Neuronal stem cell (in vitro differentiated cells): Measurements from ENCODE around the gene PTH1R.

ENCODE experiments used
- DNase-seq: peaks from one replicate; pipeline ENCODE4 v3.0.0-alpha.2; 2013; ENCODE audit warnings: low spot score
- H2AFZ ChIP-seq: one replicate; pipeline ENCODE4 v1.6.1; 2013; ENCODE audit warnings: mild to moderate bottlenecking, low read length, inconsistent platforms
- H2AK5ac ChIP-seq: 2 replicates; pipeline ENCODE4 v1.6.1; 2013; ENCODE audit warnings: low read depth, mild to moderate bottlenecking, inconsistent platforms, low read length, moderate library complexity, mixed read lengths
- H2BK120ac ChIP-seq: 2 replicates; pipeline ENCODE4 v1.6.1; 2013; ENCODE audit warnings: low read depth, mild to moderate bottlenecking, inconsistent platforms, low read length, moderate library complexity, mixed read lengths
- H2BK12ac ChIP-seq: one replicate; pipeline ENCODE4 v1.6.1; 2013; ENCODE audit warnings: low read length, inconsistent platforms
- H2BK15ac ChIP-seq: 2 replicates; pipeline ENCODE4 v1.6.1; 2013; ENCODE audit warnings: mild to moderate bottlenecking, low read length, inconsistent platforms, mixed read lengths
- H2BK5ac ChIP-seq: one replicate; pipeline ENCODE4 v1.6.1; 2013; ENCODE audit warnings: inconsistent platforms, mild to moderate bottlenecking, low read length, moderate library complexity
- H3K14ac ChIP-seq: one replicate; pipeline ENCODE4 v1.6.1; 2013; ENCODE audit warnings: low read length, inconsistent platforms
- H3K18ac ChIP-seq: 2 replicates; pipeline ENCODE4 v1.6.1; 2013; ENCODE audit warnings: low read length, inconsistent platforms
- H3K23ac ChIP-seq: 2 replicates; pipeline ENCODE4 v1.6.1; 2013; ENCODE audit warnings: low read depth, mild to moderate bottlenecking, mixed read lengths, low read length, inconsistent platforms; ENCODE audit not compliant: poor library complexity
- H3K27ac ChIP-seq: replicated peaks from 3 replicates; pipeline ENCODE4 v1.5.1; 2013; ENCODE audit warnings: low read length, inconsistent platforms
- H3K27me3 ChIP-seq, 3 experiments: 2 replicates each; pipeline ENCODE4 v1.6.1; 2013; ENCODE audit warnings: low read length in 3 of 3, mild to moderate bottlenecking in 2 of 3, inconsistent platforms in 1 of 3, low read depth in 1 of 3, mixed read lengths in 1 of 3, moderate library complexity in 1 of 3; ENCODE audit not compliant: control insufficient read depth in 3 of 3, insufficient read depth in 3 of 3
- H3K36me3 ChIP-seq, 2 donors: replicated peaks in 1 of 2; 2 replicates each; pipeline ENCODE4 v1.6.1; 2013; ENCODE audit warnings: low read length in 2 of 2; ENCODE audit not compliant: control insufficient read depth in 2 of 2, insufficient read depth in 2 of 2
- H3K4ac ChIP-seq: 2 replicates; pipeline ENCODE4 v1.6.1; 2013; ENCODE audit warnings: inconsistent platforms, mild to moderate bottlenecking, low read length, moderate library complexity
- H3K4me1 ChIP-seq, 2 donors: 1 replicate in 1 of 2; 2 replicates in 1 of 2; pipeline ENCODE4 v1.6.1; 2013; ENCODE audit warnings: low read length in 2 of 2, low read depth in 1 of 2; ENCODE audit not compliant: control insufficient read depth in 2 of 2, insufficient read depth in 1 of 2
- H3K4me2 ChIP-seq: one replicate; pipeline ENCODE4 v1.6.1; 2013; ENCODE audit warnings: mild to moderate bottlenecking, low read length, inconsistent platforms; ENCODE audit not compliant: insufficient read depth, poor library complexity, severe bottlenecking
- H3K4me3 ChIP-seq, 2 donors: 2 replicates each; pipeline ENCODE4 v1.5.1; 2013; ENCODE audit warnings: low read length in 2 of 2, mild to moderate bottlenecking in 2 of 2, inconsistent platforms in 1 of 2, moderate library complexity in 1 of 2
- H3K79me1 ChIP-seq: one replicate; pipeline ENCODE4 v1.6.1; 2013; ENCODE audit warnings: low read depth, mild to moderate bottlenecking, inconsistent platforms, low read length, moderate library complexity
- H3K9ac ChIP-seq: one replicate; pipeline ENCODE4 v1.6.1; 2013; ENCODE audit warnings: mild to moderate bottlenecking, low read depth, low read length, inconsistent platforms; ENCODE audit not compliant: poor library complexity
- H3K9me3 ChIP-seq, 2 donors: replicated peaks in 1 of 2; 2 replicates each; pipeline versions ENCODE3 to v1.6.1; 2013; ENCODE audit warnings: low read length in 2 of 2, mild to moderate bottlenecking in 2 of 2, inconsistent platforms in 1 of 2, low read depth in 1 of 2, mixed read lengths in 1 of 2, moderate library complexity in 1 of 2; ENCODE audit not compliant: control insufficient read depth in 2 of 2, insufficient read depth in 1 of 2
- H4K8ac ChIP-seq: one replicate; pipeline ENCODE4 v1.6.1; 2013; ENCODE audit warnings: low read depth, mild to moderate bottlenecking, inconsistent platforms, low read length, moderate library complexity
- H4K91ac ChIP-seq: one replicate; pipeline ENCODE4 v1.6.1; 2013; ENCODE audit warnings: low read length, low read depth, mild to moderate bottlenecking, inconsistent platforms; ENCODE audit not compliant: poor library complexity
- WGBS, 2 donors: extraction: QIAGEN DNeasy Blood & Tissue Kit; methylation state at CpG; one replicate each; pipeline ENCODE4 v1.1.7; 2013; ENCODE audit warnings: missing lambda C conversion rate in 2 of 2, mixed read lengths in 1 of 2; ENCODE audit not compliant: insufficient read length in 2 of 2, insufficient replicate concordance in 1 of 2; ENCODE audit errors: extremely low coverage in 2 of 2; 5-methylcytosine and 5-hydroxymethylcytosine counted together

The PTH1R gene

GRCh38 chr3:46857485-46858341, 19.8 kb upstream of the PTH1R start:
- H2AFZ ChIP-seq, result no peak overlapping the region
- no peak for DNase-seq
- H4K8ac ChIP-seq, result no peak overlapping the region
- no peak overlapping the region for H3K27ac ChIP-seq
- no peak overlapping the region for H3K23ac ChIP-seq
- H2BK15ac ChIP-seq, result no peak overlapping the region
- no peaks in the 10 kb centered on the region for H3K9me3 ChIP-seq
- H3K79me1 ChIP-seq, result no peaks in the 10 kb centered on the region
- H3K4me1 ChIP-seq, result no peaks in the 10 kb centered on the region
- H2BK5ac ChIP-seq, result no peak overlapping the region
- no peak overlapping the region for H3K4ac ChIP-seq
- H3K4me3 ChIP-seq, result no peak overlapping the region
- peak overlapping the region; percentile 79 for H2AK5ac ChIP-seq
- peaks cover 0 to 25% (median 0%) of the 10 kb centered on the region in 3 experiments for H3K27me3 ChIP-seq
- H2BK12ac ChIP-seq, result peak overlapping the region; percentile 51
- peak overlapping the region; percentile 55 for H3K18ac ChIP-seq
- H4K91ac ChIP-seq, result no peak overlapping the region
- 100% methylated on average over 1 of the region's 10 CpGs; no CpG with 5 or more reads in 1 of the 2 donors for WGBS, 2 donors
- no peak overlapping the region for H3K4me2 ChIP-seq
- no peak overlapping the region for H3K9ac ChIP-seq
- no peaks in the 10 kb centered on the region for H3K36me3 ChIP-seq
- no peak overlapping the region for H2BK120ac ChIP-seq
- H3K14ac ChIP-seq, result no peak overlapping the region

DNA sequence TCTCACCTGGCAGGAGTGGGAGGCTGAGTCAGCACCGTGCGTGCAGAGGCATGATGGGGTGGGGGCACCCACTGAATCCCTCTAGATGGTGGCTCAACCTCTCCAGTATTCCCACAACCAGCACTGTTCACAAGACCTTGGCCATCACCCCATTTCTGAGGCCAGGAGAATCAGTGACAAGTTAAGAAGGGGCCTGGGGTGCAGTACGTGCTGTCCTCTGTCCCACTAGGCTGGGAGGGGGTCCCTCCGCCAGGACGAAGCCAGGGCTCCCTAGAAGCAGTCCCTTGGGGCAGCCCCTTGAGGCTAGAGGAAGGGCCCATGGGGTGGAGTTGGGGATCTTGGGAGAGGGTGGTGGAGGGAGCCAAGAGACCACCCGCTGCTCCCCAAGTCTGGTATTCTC, 19.1 kb upstream of the PTH1R start:
- no peak overlapping the region for H3K4ac ChIP-seq
- H3K9ac ChIP-seq, result no peak overlapping the region
- H2AK5ac ChIP-seq, result peak overlapping the region; percentile 1
- H2BK12ac ChIP-seq, result no peak overlapping the region
- peaks cover 0 to 5% of the 10 kb centered on the region in 2 donors for H3K4me1 ChIP-seq
- H2BK15ac ChIP-seq, result no peak overlapping the region
- no peaks in the 10 kb centered on the region for H3K79me1 ChIP-seq
- peaks cover 0 to 25% (median 0%) of the 10 kb centered on the region in 3 experiments for H3K27me3 ChIP-seq
- WGBS, 2 donors, result no CpG with 5 or more reads among the region's 6 CpGs
- no peak overlapping the region for H3K14ac ChIP-seq
- no peak overlapping the region for H3K27ac ChIP-seq
- no peak overlapping the region for H2BK5ac ChIP-seq
- no peak overlapping the region for H3K23ac ChIP-seq
- H3K18ac ChIP-seq, result no peak overlapping the region
- H2BK120ac ChIP-seq, result no peak overlapping the region
- no peak overlapping the region for H3K4me3 ChIP-seq
- H3K4me2 ChIP-seq, result no peak overlapping the region
- no peak overlapping the region for H2AFZ ChIP-seq
- H3K9me3 ChIP-seq, result no peaks in the 10 kb centered on the region
- no peak for DNase-seq
- H4K8ac ChIP-seq, result no peak overlapping the region
- H4K91ac ChIP-seq, result no peak overlapping the region
- H3K36me3 ChIP-seq, result no peaks in the 10 kb centered on the region

DNA sequence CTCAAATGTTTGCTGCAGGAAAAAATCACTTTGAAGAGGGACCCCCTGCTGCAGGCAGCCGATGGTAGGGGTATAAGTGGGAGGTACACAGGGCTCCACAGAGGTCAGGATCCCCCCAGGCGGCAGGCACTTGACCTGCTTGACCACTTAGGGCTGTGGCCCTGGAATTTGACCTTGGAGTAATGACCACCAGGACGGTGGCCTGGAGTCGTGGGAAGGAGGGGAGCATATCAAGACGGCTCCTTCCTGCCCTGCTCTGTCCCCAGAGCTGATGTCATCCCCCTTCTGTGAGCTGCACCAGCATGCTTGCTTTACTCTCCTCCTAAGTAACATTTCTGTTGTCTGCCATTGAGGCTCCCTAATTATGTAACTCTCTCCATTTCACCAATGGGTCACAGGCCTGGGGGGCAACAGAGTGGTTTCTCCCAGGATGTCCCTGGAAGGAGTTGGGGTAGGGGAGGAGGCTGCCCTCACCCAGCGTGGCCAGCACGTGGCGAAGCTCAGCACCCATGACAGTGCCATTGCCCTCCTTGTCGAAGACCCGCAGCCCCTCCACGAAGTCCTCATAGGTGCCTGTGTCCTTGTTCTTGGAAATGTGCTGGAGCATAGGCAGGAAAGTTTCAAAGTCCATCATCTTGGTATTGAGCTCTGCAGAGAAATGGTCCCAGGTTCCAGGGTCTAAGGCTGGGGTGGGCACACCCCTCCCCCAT, 18.4 kb upstream of the PTH1R start:
- H3K4me2 ChIP-seq, result no peak overlapping the region
- peaks cover 0 to 9% of the 10 kb centered on the region in 2 donors for H3K4me1 ChIP-seq
- H2BK120ac ChIP-seq, result no peak overlapping the region
- H2BK5ac ChIP-seq, result no peak overlapping the region
- H3K79me1 ChIP-seq, result no peaks in the 10 kb centered on the region
- H4K91ac ChIP-seq, result no peak overlapping the region
- no peak overlapping the region for H2AFZ ChIP-seq
- H3K23ac ChIP-seq, result no peak overlapping the region
- WGBS, 2 donors, result no CpG with 5 or more reads among the region's 11 CpGs
- no peaks in the 10 kb centered on the region for H3K36me3 ChIP-seq
- H3K27ac ChIP-seq, result no peak overlapping the region
- H2BK15ac ChIP-seq, result no peak overlapping the region
- H3K27me3 ChIP-seq, result peaks cover 0 to 24% (median 0%) of the 10 kb centered on the region in 3 experiments
- H4K8ac ChIP-seq, result no peak overlapping the region
- no peak overlapping the region for H2BK12ac ChIP-seq
- H3K9me3 ChIP-seq, result no peaks in the 10 kb centered on the region
- H3K18ac ChIP-seq, result peak overlapping the region; percentile 11
- no peak overlapping the region for H2AK5ac ChIP-seq
- DNase-seq, result no peak
- no peak overlapping the region for H3K4ac ChIP-seq
- no peak overlapping the region for H3K9ac ChIP-seq
- H3K4me3 ChIP-seq, result no peak overlapping the region
- H3K14ac ChIP-seq, result no peak overlapping the region
